Measurements from ENCODE around the gene AQP5.

AQP5 gene

DNA sequence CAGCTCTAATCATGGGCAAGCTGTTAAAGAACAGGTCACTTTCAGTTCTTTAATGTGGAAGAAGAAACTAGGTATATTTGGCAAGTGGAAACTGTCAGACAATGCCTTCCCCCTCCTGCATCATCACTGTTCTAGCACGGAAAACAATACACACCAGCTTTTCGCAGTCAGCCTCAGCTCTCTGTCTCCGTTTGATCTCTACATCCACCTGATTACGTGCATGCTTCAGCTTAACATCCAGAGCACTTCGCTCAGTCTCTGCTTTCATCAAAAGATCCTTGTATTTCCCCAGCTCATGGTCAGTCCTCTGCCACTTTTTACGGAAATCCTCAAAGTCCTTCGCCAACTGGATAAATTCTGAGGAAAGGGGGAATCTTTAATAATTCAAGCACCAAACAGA lies 44.6 kb downstream of the AQP5 start:
- no peak overlapping the region for H3K4me3 ChIP-seq (ENCODE audit: low read depth, low read length)
- TF ChIP-seq, protein P1, sequence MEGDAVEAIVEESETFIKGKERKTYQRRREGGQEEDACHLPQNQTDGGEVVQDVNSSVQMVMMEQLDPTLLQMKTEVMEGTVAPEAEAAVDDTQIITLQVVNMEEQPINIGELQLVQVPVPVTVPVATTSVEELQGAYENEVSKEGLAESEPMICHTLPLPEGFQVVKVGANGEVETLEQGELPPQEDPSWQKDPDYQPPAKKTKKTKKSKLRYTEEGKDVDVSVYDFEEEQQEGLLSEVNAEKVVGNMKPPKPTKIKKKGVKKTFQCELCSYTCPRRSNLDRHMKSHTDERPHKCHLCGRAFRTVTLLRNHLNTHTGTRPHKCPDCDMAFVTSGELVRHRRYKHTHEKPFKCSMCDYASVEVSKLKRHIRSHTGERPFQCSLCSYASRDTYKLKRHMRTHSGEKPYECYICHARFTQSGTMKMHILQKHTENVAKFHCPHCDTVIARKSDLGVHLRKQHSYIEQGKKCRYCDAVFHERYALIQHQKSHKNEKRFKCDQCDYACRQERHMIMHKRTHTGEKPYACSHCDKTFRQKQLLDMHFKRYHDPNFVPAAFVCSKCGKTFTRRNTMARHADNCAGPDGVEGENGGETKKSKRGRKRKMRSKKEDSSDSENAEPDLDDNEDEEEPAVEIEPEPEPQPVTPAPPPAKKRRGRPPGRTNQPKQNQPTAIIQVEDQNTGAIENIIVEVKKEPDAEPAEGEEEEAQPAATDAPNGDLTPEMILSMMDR (IDR thresholded peaks at IDR 0.05; ENCODE audit: low read depth, low read length, missing control alignments), result no peak
- no peak for DNase-seq (ENCODE audit: low read depth)

DNA sequence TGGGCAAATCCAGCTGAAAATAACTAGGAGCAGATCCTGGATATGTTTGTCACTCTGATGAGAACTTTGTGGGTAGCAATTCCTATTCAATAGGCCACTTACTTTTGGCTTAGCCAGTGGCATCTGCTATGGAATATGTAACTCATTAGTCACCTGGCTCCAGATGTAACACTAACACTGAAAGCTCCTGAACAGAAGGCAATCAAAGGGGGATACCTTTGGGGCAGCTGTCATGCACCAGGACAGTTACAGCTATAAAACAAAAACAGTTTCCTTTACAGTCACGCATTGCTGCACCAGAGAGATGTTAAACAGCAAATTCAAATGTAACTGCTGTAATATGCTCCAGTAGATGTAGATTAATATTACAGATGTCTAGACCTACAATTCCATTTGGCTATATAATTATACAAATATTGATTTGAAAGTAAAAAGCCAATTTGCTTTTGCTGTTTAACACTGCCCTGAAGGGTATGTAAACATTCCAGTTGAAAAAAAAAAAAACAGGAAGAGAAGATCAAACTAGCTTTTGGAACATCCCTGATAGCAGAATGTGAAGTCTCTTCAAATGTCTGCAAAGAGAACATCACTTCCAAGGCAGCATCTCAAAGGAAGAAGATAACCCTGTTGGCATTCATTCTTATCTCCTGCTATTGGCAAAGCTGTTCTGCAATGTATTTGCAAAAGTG lies 45.2 kb downstream of the AQP5 start:
- no peak for DNase-seq (ENCODE audit: low read depth)
- TF ChIP-seq, protein P1 (IDR thresholded peaks at IDR 0.05; ENCODE audit: low read depth, low read length, missing control alignments), result no peak

DNA sequence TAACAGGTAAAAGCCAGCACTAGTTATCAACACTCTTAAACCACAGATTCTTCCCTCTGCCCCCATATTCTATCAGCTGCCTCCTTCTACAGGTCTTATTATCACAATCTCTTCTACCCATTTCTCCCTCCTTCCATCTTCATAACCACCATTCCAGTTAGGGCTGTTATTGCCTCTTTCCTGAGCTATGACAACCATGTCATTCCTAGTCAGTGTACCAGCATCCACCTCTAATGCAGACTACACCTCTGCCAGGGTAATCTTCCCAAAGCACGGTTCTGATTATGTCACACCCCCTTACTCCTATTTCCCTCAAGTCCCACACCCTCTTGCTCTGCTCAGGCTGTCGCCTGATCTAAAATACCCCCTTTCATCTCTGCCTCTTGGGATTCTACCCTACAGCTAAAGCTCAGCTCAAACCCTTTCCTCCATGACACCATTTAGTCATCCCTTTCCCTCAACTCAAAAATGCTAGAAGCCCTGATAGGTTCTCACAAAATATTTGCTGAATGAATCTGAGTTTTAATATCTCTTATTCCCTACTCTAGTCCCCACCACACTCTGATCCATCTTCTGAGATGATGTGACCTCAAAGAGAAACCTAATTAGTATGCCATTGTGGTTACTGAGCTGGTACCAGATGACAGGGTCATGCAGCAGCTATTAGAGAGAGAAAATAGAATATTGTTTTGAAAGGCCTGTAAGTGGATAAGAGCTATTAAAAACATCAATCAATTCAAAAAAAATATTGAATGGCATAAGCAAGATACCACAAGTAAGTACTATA lies 51.9 kb downstream of the AQP5 start:
- DNase-seq (ENCODE audit: low read depth), result no peak
- no peak overlapping the region for H3K4me3 ChIP-seq (ENCODE audit: low read depth, low read length)
- TF ChIP-seq, protein P1 (IDR thresholded peaks at IDR 0.05; ENCODE audit: low read depth, low read length, missing control alignments), result no peak

More for the DNA sequence above, 45.2 kb downstream of the AQP5 start:
- H3K4me3 ChIP-seq (ENCODE audit: low read depth, low read length), result no peak overlapping the region

DNA sequence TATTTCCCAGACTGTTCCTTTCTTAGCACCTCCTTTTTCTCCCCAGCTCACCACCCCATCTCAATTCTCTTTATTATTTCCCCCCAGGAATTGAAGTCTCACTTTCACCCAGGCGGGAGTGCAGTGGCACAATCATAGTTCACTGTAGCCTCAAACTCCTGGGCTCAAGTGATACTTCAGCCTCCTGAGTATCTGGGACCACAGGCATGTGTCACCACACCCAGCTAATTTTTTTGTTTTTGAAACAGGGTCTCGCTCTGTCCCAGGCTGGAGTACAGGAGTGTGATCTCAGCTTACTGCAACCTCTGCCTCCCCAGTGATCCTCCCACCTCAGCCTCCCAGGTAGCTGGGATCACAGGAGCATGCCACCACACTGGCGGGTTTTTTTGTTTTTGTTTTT lies 52.7 kb downstream of the AQP5 start:
- DNase-seq (ENCODE audit: low read depth), result no peak
- TF ChIP-seq, protein P1 (IDR thresholded peaks at IDR 0.05; ENCODE audit: low read depth, low read length, missing control alignments), result no peak
- no peak overlapping the region for H3K4me3 ChIP-seq (ENCODE audit: low read depth, low read length)
